Activated naive CD4-positive, alpha-beta T cell treated with anti-CD3 and anti-CD28 coated beads, Interleukin-2, amount 10 ng/mL, durations not matched to agents 7 days and 5 days (primary cell): ENCODE measurements around the gene ZFP57.

ENCODE experiments used
- CTCF ChIA-PET: fragments of 350-600 bp; sonication (Branson Sonifier 250); formaldehyde crosslinking; loops from one replicate; lab custom pipeline; 2021; ENCODE audit warnings: antibody characterized with exemption; lab: Charles Lee
- DNase-seq: peaks from one replicate; pipeline ENCODE4 v3.0.0-alpha.2; 2020
- H3K27ac Mint-ChIP-seq: one replicate; pipeline ENCODE4 v1.8.0; 2021; ENCODE audit warnings: mild to moderate bottlenecking, moderate library complexity, mixed read lengths
- H3K27me3 Mint-ChIP-seq: one replicate; pipeline ENCODE4 v1.8.0; 2021; ENCODE audit warnings: mild to moderate bottlenecking, mixed read lengths
- H3K36me3 Mint-ChIP-seq: one replicate; pipeline ENCODE4 v1.8.0; 2021; ENCODE audit warnings: mixed read lengths
- H3K4me1 Mint-ChIP-seq: one replicate; pipeline ENCODE4 v1.8.0; 2021; ENCODE audit warnings: mixed read lengths
- H3K4me3 Mint-ChIP-seq: one replicate; pipeline ENCODE4 v1.8.0; 2021; ENCODE audit warnings: mild to moderate bottlenecking, moderate library complexity, mixed read lengths
- H3K9me3 Mint-ChIP-seq: one replicate; pipeline ENCODE4 v1.8.0; 2021; ENCODE audit warnings: mixed read lengths

ZFP57 gene

DNA sequence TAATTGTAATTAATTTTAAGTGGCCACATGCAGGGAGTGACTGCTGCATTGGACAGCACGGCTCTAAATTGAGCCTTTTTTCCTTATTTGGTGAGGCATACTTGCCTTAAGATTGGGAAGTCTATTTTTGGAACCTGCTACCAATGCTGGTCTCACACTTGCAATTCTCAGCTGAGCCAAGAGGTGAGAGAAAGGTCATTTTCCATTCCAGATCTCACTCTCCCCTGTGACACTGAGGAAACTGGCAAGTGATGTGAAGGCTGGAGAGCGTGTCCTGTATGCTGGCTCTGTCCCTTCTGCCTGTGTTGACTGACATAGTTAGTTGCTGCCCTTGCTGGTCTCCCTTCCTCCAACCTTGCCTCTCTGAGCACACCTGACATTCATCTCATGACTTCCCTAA lies 24.8 kb downstream of the ZFP57 start:
- Mint-ChIP-seq H3K4me1 (peaks cover 7% of the 10 kb centered on the region), H3K27ac (no peak overlapping the region), H3K4me3 (no peak overlapping the region), H3K27me3 (peaks cover 53% of the 10 kb centered on the region), H3K9me3 (no peaks in the 10 kb centered on the region), H3K36me3 (no peaks in the 10 kb centered on the region)
- DNase-seq, result no peak
- CTCF ChIA-PET, result interaction anchor here (1.0 to 1.1 kb wide), 2 partner anchors 28 to 40 kb away, joined by 4 read pairs; no protein-coding TSS in a partner anchor

- CTCF ChIA-PET, result interaction anchor here (3.3 kb wide), 1 partner anchor 13 kb away, joined by 47 read pairs; no protein-coding TSS in a partner anchor
- Mint-ChIP-seq H3K27ac (no peak overlapping the region), H3K4me1 (peaks cover 7% of the 10 kb centered on the region), H3K36me3 (no peaks in the 10 kb centered on the region), H3K27me3 (peaks cover 48% of the 10 kb centered on the region), H3K9me3 (no peaks in the 10 kb centered on the region), H3K4me3 (no peak overlapping the region)
- no peak for DNase-seq
Observed at GRCh38 chr6:29655658-29656057, 25.3 kb downstream of the ZFP57 start.

DNA sequence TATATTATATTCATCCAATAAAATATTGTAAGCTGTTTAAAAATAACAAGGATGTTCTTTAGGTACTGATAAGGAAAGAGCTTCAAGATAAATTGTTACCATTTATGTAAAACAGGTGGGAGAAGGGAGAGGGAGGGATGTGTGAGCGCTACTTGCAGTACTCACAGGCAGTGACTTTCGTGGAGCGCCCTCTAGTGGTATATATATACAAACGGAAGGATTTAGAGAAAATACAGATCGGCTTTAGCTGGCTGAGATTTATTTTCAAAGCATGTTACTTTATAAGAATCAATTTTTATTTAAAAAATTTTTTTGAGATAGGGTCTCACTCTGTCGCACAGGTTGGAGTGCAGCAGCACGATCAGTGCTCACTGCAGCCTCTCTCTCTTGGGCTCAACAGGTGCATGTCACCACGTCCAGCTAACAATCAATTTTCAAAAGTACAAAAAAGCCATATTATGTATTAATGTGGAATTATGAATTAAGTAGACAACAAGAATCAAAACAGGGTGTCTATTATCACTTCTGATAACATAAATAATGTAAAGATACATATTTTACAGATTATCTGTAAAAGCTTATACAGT lies 27.4 kb downstream of the ZFP57 start:
- Mint-ChIP-seq H3K36me3 (no peaks in the 10 kb centered on the region), H3K27ac (no peak overlapping the region), H3K4me3 (no peak overlapping the region), H3K4me1 (peaks cover 18% of the 10 kb centered on the region), H3K27me3 (peaks cover 36% of the 10 kb centered on the region), H3K9me3 (no peaks in the 10 kb centered on the region)
- peak; percentile 53 for DNase-seq
- CTCF ChIA-PET, result interaction anchor here (0.6 to 4.7 kb wide), 42 partner anchors 11 to 692 kb away, joined by 3 to 63 read pairs (median 4); partner anchors contain the start of genes GABBR1, MAS1L and ZFP57

GRCh38 chr6:29652198-29652584 lies 28.8 kb downstream of the ZFP57 start:
- Mint-ChIP-seq H3K9me3 (no peaks in the 10 kb centered on the region), H3K36me3 (no peaks in the 10 kb centered on the region), H3K27me3 (peaks cover 27% of the 10 kb centered on the region), H3K4me3 (no peak overlapping the region), H3K4me1 (peaks cover 18% of the 10 kb centered on the region), H3K27ac (no peak overlapping the region)
- no peak for DNase-seq
- CTCF ChIA-PET, result interaction anchor here (1.1 to 4.7 kb wide), 7 partner anchors 9 to 180 kb away, joined by 4 to 63 read pairs (median 24); no protein-coding TSS in a partner anchor

GRCh38 chr6:29651413-29652197 lies 29.3 kb downstream of the ZFP57 start:
- Mint-ChIP-seq H3K4me1 (peaks cover 18% of the 10 kb centered on the region), H3K27me3 (peaks cover 21% of the 10 kb centered on the region), H3K27ac (peak overlapping the region; percentile 25), H3K9me3 (no peaks in the 10 kb centered on the region), H3K4me3 (no peak overlapping the region), H3K36me3 (no peaks in the 10 kb centered on the region)
- CTCF ChIA-PET, result interaction anchor here (1.2 to 4.7 kb wide), 7 partner anchors 13 to 181 kb away, joined by 3 to 63 read pairs (median 9); no protein-coding TSS in a partner anchor
- DNase-seq, result no peak

- Mint-ChIP-seq H3K36me3 (no peaks in the 10 kb centered on the region), H3K27me3 (peaks cover 16% of the 10 kb centered on the region), H3K9me3 (no peaks in the 10 kb centered on the region), H3K4me1 (peaks cover 18% of the 10 kb centered on the region), H3K27ac (peak overlapping the region; percentile 98), H3K4me3 (peak overlapping the region; percentile 86)
- CTCF ChIA-PET, result interaction anchor here (0.7 to 4.7 kb wide), 35 partner anchors 8 to 1088 kb away, joined by 3 to 24 read pairs (median 5); partner anchors contain the start of gene GABBR1
- DNase-seq, result peak; percentile 99
Observed at GRCh38 chr6:29649701-29650673, 31.0 kb downstream of the ZFP57 start.

- Mint-ChIP-seq H3K27ac (no peak overlapping the region), H3K36me3 (no peaks in the 10 kb centered on the region), H3K9me3 (no peaks in the 10 kb centered on the region), H3K4me1 (peaks cover 19% of the 10 kb centered on the region), H3K4me3 (no peak overlapping the region), H3K27me3 (peaks cover 5% of the 10 kb centered on the region)
- CTCF ChIA-PET, result interaction anchor here (0.7 to 2.8 kb wide), 4 partner anchors 17 to 187 kb away, joined by 3 to 18 read pairs (median 10); no protein-coding TSS in a partner anchor
- DNase-seq, result no peak
Observed at GRCh38 chr6:29647927-29648642, 32.9 kb downstream of the ZFP57 start.

DNA sequence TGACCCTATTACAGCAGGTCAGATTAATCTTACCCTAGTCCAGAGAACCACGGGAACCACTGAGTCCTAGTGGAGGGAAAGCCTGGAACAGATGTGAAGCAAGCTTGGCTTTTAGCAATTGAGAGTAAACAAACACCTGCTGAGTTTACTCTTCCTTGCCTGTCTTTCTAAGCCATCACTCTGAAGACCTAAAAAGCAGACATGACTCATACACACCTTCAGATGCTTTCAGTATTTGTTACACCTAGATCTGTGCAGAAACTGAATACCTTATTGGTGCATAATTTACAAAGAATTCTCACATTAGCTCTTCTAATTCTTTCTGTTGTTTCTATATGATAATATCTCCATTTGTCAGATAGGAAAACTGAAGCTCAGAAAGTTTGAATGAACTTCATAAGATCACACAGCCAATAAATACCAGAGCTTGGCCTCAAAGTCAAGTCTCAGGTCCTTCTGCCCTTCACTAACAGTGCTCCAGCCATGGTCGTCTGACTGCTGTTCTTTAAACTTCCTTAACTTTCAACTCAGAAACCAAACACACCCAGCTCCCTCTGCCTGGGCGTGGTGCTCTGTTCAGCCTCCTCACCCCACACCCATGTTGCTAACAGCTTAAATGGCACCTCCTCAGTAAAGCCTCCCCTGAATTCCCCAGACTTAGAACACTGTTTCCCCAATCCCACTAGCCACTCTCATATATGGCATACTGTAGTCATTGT lies 39.4 kb downstream of the ZFP57 start:
- H3K9me3 Mint-ChIP-seq, result no peaks in the 10 kb centered on the region
- H3K4me3 Mint-ChIP-seq, result peak overlapping the region; percentile 57
- peak overlapping the region; percentile 95 for H3K27ac Mint-ChIP-seq
- DNase-seq, result peak; percentile 71
- peaks cover 31% of the 10 kb centered on the region for H3K4me1 Mint-ChIP-seq
- CTCF ChIA-PET, result interaction anchor here (1.1 to 5.5 kb wide), 5 partner anchors 8 to 19 kb away, joined by 3 to 47 read pairs (median 9); partner anchors contain the start of gene GABBR1
- H3K27me3 Mint-ChIP-seq, result peaks cover 5% of the 10 kb centered on the region
- H3K36me3 Mint-ChIP-seq, result peaks cover 2% of the 10 kb centered on the region

DNA sequence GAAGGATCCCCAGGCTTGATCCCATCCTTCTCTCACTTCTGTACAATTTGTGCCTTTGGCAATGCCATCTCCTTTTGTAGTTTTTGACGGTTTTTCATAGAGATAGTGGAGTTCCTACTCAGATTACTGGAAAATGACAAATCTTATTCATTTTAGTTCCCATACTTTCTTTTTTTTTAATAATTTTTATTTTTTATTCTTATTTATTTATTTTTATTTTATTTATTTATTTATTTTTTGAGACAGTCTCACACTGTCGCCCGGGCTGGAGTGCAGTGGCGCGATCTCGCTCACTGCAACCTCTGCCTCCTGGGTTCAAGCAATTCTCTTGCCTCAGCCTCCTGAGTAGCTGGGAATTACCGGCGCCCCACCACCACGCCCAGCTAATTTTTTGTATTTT lies 43.7 kb downstream of the ZFP57 start:
- peaks cover 37% of the 10 kb centered on the region for H3K27me3 Mint-ChIP-seq
- peaks cover 2% of the 10 kb centered on the region for H3K36me3 Mint-ChIP-seq
- H3K27ac Mint-ChIP-seq, result no peak overlapping the region
- H3K4me1 Mint-ChIP-seq, result peaks cover 34% of the 10 kb centered on the region
- CTCF ChIA-PET, result interaction anchor here (1.1 to 1.7 kb wide), 2 partner anchors 9 to 13 kb away, joined by 4 read pairs; no protein-coding TSS in a partner anchor
- H3K4me3 Mint-ChIP-seq, result no peak overlapping the region
- no peak for DNase-seq
- no peaks in the 10 kb centered on the region for H3K9me3 Mint-ChIP-seq

DNA sequence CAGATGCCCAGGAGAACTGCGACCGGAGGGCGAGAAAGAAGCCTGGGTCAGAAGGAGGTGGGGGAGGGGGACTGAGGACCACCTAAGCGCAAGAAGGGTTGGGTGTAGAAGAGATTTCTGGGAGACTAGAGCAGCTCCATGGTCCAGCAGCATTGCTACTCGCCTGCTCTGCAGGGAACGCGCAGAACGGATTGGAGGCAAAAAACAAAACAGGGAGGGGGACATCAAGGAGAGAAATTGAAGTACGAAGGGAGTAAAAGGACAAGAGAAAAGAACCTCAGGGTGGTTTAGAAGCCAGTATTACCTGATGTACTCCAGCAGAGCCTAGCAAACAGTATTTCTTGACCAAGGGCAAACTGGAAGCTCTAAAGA lies 47.4 kb downstream of the ZFP57 start:
- peak overlapping the region; percentile 79 for H3K4me3 Mint-ChIP-seq
- H3K4me1 Mint-ChIP-seq, result peaks cover 51% of the 10 kb centered on the region
- no peaks in the 10 kb centered on the region for H3K9me3 Mint-ChIP-seq
- no peak overlapping the region for H3K27ac Mint-ChIP-seq
- H3K27me3 Mint-ChIP-seq, result peaks cover 72% of the 10 kb centered on the region
- CTCF ChIA-PET, result interaction anchor here (1.6 to 2.0 kb wide), 4 partner anchors 9 to 21 kb away, joined by 4 to 11 read pairs (median 6); no protein-coding TSS in a partner anchor
- no peak for DNase-seq
- H3K36me3 Mint-ChIP-seq, result peaks cover 1% of the 10 kb centered on the region

DNA sequence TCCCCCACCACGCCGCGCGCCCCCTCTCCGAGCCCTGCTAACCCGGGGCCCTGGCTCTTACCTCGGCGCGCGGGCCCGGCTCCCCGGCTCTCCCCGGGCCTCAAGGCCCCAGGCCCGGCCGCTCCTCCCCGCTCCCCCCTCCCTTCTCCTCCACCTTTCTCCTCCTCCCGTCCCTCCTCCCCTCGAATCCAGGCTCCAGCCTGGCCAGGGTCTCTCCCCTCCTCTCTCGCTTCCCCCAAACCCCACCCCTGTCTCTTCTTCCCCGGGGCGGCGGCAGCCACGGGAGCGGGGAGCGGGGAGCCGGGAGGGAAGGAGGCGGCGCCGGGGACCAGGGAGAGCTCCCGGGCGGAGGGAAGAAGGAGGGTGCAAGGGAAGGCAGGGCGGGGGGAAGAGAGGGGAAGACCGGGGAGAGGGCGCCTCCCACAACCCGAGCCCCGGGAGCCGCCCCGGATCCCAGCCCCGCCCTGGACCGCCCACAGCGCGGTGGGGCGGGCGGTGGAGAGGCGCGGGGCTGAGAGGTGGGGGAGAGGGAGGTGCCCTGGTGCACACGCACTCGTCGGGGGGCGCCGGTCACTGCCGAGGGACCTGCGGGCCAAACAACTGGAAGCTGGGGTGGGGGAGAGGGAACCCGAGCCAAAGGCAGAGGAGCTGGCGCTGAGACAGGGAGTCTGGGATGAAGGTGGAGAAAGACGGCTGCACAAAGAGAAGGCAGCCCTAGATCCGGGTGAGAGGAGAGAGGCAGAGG lies 48.0 kb downstream of the ZFP57 start, which contains the start of gene GABBR1:
Gene GABBR1 (minus strand): TSS at position 395 of the 745 bp plus-strand sequence. CDS start 798 bp downstream, outside the sequence.
- peak; percentile 86 for DNase-seq

More for the DNA sequence above, 48.0 kb downstream of the ZFP57 start, which contains the start of gene GABBR1:
- Mint-ChIP-seq H3K9me3 (no peaks in the 10 kb centered on the region), H3K27ac (peak within 1 kb of the TSS; percentile 9), H3K4me1 (peaks cover 55% of the 10 kb centered on the region), H3K36me3 (peaks cover 1% of the 10 kb centered on the region), H3K27me3 (peaks cover 78% of the 10 kb centered on the region), H3K4me3 (peak within 1 kb of the TSS; percentile 79)
- CTCF ChIA-PET, result interaction anchor here (1.6 to 2.0 kb wide), 4 partner anchors 10 to 21 kb away, joined by 4 to 11 read pairs (median 6); no protein-coding TSS in a partner anchor
